Measurements from ENCODE around the gene ZSWIM1.

DNA sequence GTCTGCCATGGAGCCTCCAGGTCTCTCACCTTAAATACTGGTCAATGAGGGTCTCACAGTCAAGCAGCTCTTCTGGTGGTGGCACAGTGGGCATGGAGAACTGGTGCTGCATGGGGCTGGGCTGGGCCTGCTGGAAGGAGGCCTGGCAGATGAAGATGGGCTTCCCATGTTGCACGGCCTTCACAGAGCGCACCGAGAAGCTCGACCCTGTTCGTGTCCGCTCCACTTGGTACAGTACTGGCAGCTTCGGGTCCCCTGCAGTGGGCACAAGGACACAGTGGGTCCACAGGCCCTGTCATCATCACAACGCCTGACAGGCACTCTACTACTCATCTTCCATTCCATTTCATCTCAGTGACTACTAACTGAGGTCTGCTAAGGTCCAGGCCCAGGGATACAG is 32.6 kb upstream of the ZSWIM1 start:
- TF ChIP-seq EP300 (IDR thresholded peaks at IDR 0.05) (no peak), POLR2AphosphoS5 (IDR thresholded peaks at IDR 0.05) (no peak)

All from stomach (tissue), 4 donors.